GM23338 (cell line): ENCODE measurements around the gene GCK. TPM values are rescaled to one million over a fixed set of nuclear protein-coding genes. Genes with fewer than 3 reads are reported as not detected.

Experiments used
- ATAC-seq: fragments of 200-7000 bp; cut with Tn5 transposase; 3 replicates; pipeline ENCODE4 v1.9.1; 2020
- DNase-seq: peaks from one replicate; pipeline ENCODE4 v3.0.0-alpha.2; 2015; ENCODE audit warnings: low spot score
- H2AFZ ChIP-seq: fragments of 200-600 bp; sonication (generic); 2 replicates; pipeline ENCODE4 v1.8.0; 2016; ENCODE audit warnings: antibody characterized with exemption, mild to moderate bottlenecking, moderate library complexity
- H3F3A ChIP-seq: fragments of 200-600 bp; sonication (generic); replicated peaks from 2 replicates; pipeline ENCODE4 v1.8.0; 2017; ENCODE audit warnings: antibody characterized with exemption, mixed run types, low read depth
- H3K27ac ChIP-seq: fragments of 200-600 bp; sonication (generic); 2 replicates; pipeline ENCODE4 v1.6.1; 2016; ENCODE audit warnings: low read depth
- H3K27me3 ChIP-seq: fragments of 200-600 bp; sonication (generic); 2 replicates; pipeline ENCODE4 v1.8.0; 2016; ENCODE audit warnings: mild to moderate bottlenecking, mixed run types, moderate library complexity; ENCODE audit not compliant: insufficient read depth
- H3K36me3 ChIP-seq: fragments of 200-600 bp; sonication (generic); 2 replicates; pipeline ENCODE4 v1.8.0; 2016; ENCODE audit warnings: mild to moderate bottlenecking; ENCODE audit not compliant: insufficient read depth
- H3K4me1 ChIP-seq: fragments of 200-600 bp; sonication (generic); 2 replicates; pipeline ENCODE4 v1.8.0; 2016; ENCODE audit warnings: mild to moderate bottlenecking, moderate library complexity; ENCODE audit not compliant: insufficient read depth
- H3K4me2 ChIP-seq: fragments of 200-600 bp; sonication (generic); 2 replicates; pipeline ENCODE4 v1.7.1; 2017; ENCODE audit warnings: mixed run types
- H3K4me3 ChIP-seq: fragments of 200-600 bp; sonication (generic); 2 replicates; pipeline ENCODE4 v1.6.1; 2016; ENCODE audit warnings: mixed run types
- H3K79me2 ChIP-seq: fragments of 200-600 bp; sonication (generic); replicated peaks from 2 replicates; pipeline ENCODE4 v1.8.0; 2017; ENCODE audit warnings: mild to moderate bottlenecking; ENCODE audit not compliant: insufficient read depth
- H3K9me2 ChIP-seq: fragments of 200-600 bp; sonication (generic); 2 replicates; pipeline ENCODE4 v1.8.0; 2017; ENCODE audit not compliant: insufficient read depth
- H4K20me1 ChIP-seq: fragments of 200-600 bp; sonication (generic); replicated peaks from 2 replicates; pipeline ENCODE4 v1.8.0; 2017; ENCODE audit warnings: mild to moderate bottlenecking; ENCODE audit not compliant: insufficient read depth
- H3K27ac Mint-ChIP-seq: 2 replicates; pipeline ENCODE4 v1.8.0; 2020; ENCODE audit warnings: inconsistent platforms, mild to moderate bottlenecking, moderate library complexity, mixed read lengths
- H3K27me3 Mint-ChIP-seq: 3 replicates; pipeline ENCODE4 v1.8.0; 2022; ENCODE audit warnings: low read depth, mild to moderate bottlenecking, moderate library complexity, mixed read lengths, inconsistent platforms; ENCODE audit not compliant: insufficient read depth, poor library complexity
- H3K36me3 Mint-ChIP-seq: 3 replicates; pipeline ENCODE4 v1.8.0; 2021; ENCODE audit warnings: low read depth, mild to moderate bottlenecking, inconsistent platforms, moderate library complexity, mixed read lengths
- H3K4me1 Mint-ChIP-seq: 3 replicates; pipeline ENCODE4 v1.8.0; 2020; ENCODE audit warnings: mild to moderate bottlenecking, inconsistent platforms, mixed read lengths
- H3K4me3 Mint-ChIP-seq: 3 replicates; pipeline ENCODE4 v1.8.0; 2021; ENCODE audit warnings: moderate library complexity, mild to moderate bottlenecking, inconsistent platforms, mixed read lengths
- H3K9me3 Mint-ChIP-seq: 3 replicates; pipeline ENCODE4 v1.8.0; 2020; ENCODE audit warnings: moderate library complexity, mild to moderate bottlenecking, inconsistent platforms, mixed read lengths
- CREB1 ChIP-seq: fragments of 250-450 bp; sonication (Bioruptor Pico); IDR thresholded peaks from 2 replicates; pipeline ENCODE4 v1.5.0; 2020; ENCODE audit warnings: low read depth, mild to moderate bottlenecking, moderate library complexity
- CTCF ChIP-seq, 2 experiments: fragments of 200-600 bp in 1 of 2; sonication (generic) in 1 of 2; conservative IDR thresholded peaks; 2 replicates each; pipeline versions ENCODE4 v1.5.1 to v1.6.1; 2016 to 2017; ENCODE audit warnings: antibody characterized with exemption in 2 of 2, low read depth in 2 of 2, mild to moderate bottlenecking in 2 of 2, moderate library complexity in 1 of 2
- ETS1 ChIP-seq: IDR thresholded peaks from 2 replicates; pipeline ENCODE4 v1.6.1; 2016; ENCODE audit warnings: antibody characterized with exemption
- EZH2 ChIP-seq: fragments of 200-600 bp; sonication (generic); IDR thresholded peaks from one replicate; pipeline ENCODE4 v1.8.0; 2017; ENCODE audit warnings: antibody characterized with exemption, mild to moderate bottlenecking, low read depth; ENCODE audit not compliant: unreplicated experiment
- EZH2phosphoT487 ChIP-seq: fragments of 200-600 bp; sonication (generic); IDR thresholded peaks from one replicate; pipeline ENCODE4 v1.8.1; 2018; ENCODE audit warnings: antibody characterized with exemption; ENCODE audit not compliant: unreplicated experiment
- JUNB ChIP-seq: IDR thresholded peaks from one replicate; pipeline ENCODE4 v1.6.1; 2016; ENCODE audit warnings: antibody characterized with exemption; ENCODE audit not compliant: unreplicated experiment
- NANOG ChIP-seq: IDR thresholded peaks from 2 replicates; pipeline ENCODE4 v1.6.1; 2016; ENCODE audit warnings: antibody characterized with exemption, borderline replicate concordance
- POLR2AphosphoS5 ChIP-seq: IDR thresholded peaks from 2 replicates; pipeline ENCODE4 v1.6.1; 2016; ENCODE audit warnings: antibody characterized with exemption, low read depth
- REST ChIP-seq: IDR thresholded peaks from one replicate; pipeline ENCODE4 v1.6.1; 2018; ENCODE audit warnings: antibody characterized with exemption; ENCODE audit not compliant: unreplicated experiment
- STAT1 ChIP-seq: IDR thresholded peaks from one replicate; pipeline ENCODE4 v1.6.1; 2016; ENCODE audit warnings: antibody characterized with exemption; ENCODE audit not compliant: unreplicated experiment
- ZNF114 ChIP-seq: fragments of 250-450 bp; sonication (Bioruptor Pico); IDR thresholded peaks from 2 replicates; pipeline ENCODE4 v1.5.0; 2020; ENCODE audit warnings: mild to moderate bottlenecking, moderate library complexity
- ZNF331 ChIP-seq: fragments of 250-450 bp; sonication (Bioruptor Pico); IDR thresholded peaks from 2 replicates; pipeline ENCODE4 v1.5.0; 2020; ENCODE audit warnings: low read depth, mild to moderate bottlenecking, moderate library complexity
- ZNF462 ChIP-seq: fragments of 250-450 bp; sonication (Bioruptor Pico); IDR thresholded peaks from 2 replicates; pipeline ENCODE4 v1.5.0; 2020; ENCODE audit warnings: mild to moderate bottlenecking, moderate library complexity
- polyA plus RNA-seq: library from polyadenylated mRNA; unstranded; fragments of >200 nt; fragmentation: Nextera tagmentation; extraction: Ambion mirVana; gene quantifications from 2 replicates; pipeline ENCODE4 v1.2.1, GENCODE V29; 2016
- total RNA-seq: library from RNA; depleted of rRNA; stranded (reverse); fragments of >200 nt; shearing (Covaris generic); gene quantifications from 2 replicates; pipeline ENCODE4 v1.2.3, GENCODE V29; 2014

The GCK gene
- total and polyA plus RNA-seq, 2 experiments from 2014 or later, result 6.1 to 7.3 TPM

- Mint-ChIP-seq H3K27ac (no peak overlapping the region), H3K9me3 (no peaks in the 10 kb centered on the region), H3K4me3 (no peak overlapping the region), H3K27me3 (peaks cover 3% of the 10 kb centered on the region), H3K4me1 (peaks cover 3% of the 10 kb centered on the region; the same call in 2 of the 3 replicates), H3K36me3 (no peaks in the 10 kb centered on the region)
- Histone ChIP-seq H2AFZ (no peak overlapping the region), H3K27ac (no peak overlapping the region), H3K4me1 (no peaks in the 10 kb centered on the region), H3K36me3 (no peaks in the 10 kb centered on the region), H3K4me2 (no peak overlapping the region), H3K27me3 (no peaks in the 10 kb centered on the region), H4K20me1 (no peaks in the 10 kb centered on the region), H3K4me3 (no peak overlapping the region), H3K79me2 (no peaks in the 10 kb centered on the region), H3F3A (no peaks in the 10 kb centered on the region), H3K9me2 (no peaks in the 10 kb centered on the region)
- ATAC-seq, result no peak
- TF ChIP-seq ZNF114 (CRISPR knock-in tag) (no peak), EZH2phosphoT487 (no peak), POLR2AphosphoS5 (no peak), REST (no peak), CTCF (conservative IDR thresholded peaks at IDR 0.05; ENCODE audit: low read depth in 2 of 2) (no peak), ZNF462 (CRISPR knock-in tag) (no peak), ETS1 (no peak), CREB1 (CRISPR knock-in tag) (no peak), EZH2 (no peak), JUNB (no peak), ZNF331 (no peak), STAT1 (no peak), NANOG (no peak)
- no peak for DNase-seq
Observed at GRCh38 chr7:44154703-44155102, 34.5 kb downstream of the GCK start.
